Lower lobe of right lung (tissue), 2 donors: ENCODE data around the gene ZNF256. TPM values are rescaled to one million over a fixed set of nuclear protein-coding genes. Genes with fewer than 3 reads are reported as not detected.

Source experiments
- ATAC-seq, 2 donors: fragments of 200-7000 bp; cut with Tn5 transposase; one replicate each; pipeline ENCODE4 v1.9.1; 2020 to 2022; ENCODE audit warnings: mild to moderate bottlenecking in 2 of 2, moderate library complexity in 2 of 2
- DNase-seq: peaks from one replicate; pipeline ENCODE4 v3.0.0-alpha.2; 2020
- H3K27ac ChIP-seq: fragments of 200-600 bp; one replicate; pipeline ENCODE4 v1.8.0; 2022
- H3K27me3 ChIP-seq: fragments of 200-600 bp; one replicate; pipeline ENCODE4 v1.8.0; 2022; ENCODE audit warnings: low read depth
- H3K36me3 ChIP-seq: fragments of 200-600 bp; one replicate; pipeline ENCODE4 v1.8.0; 2022; ENCODE audit warnings: mild to moderate bottlenecking
- H3K4me1 ChIP-seq: fragments of 200-600 bp; one replicate; pipeline ENCODE4 v1.8.0; 2022
- H3K4me3 ChIP-seq: fragments of 200-600 bp; one replicate; pipeline ENCODE4 v1.8.0; 2022; ENCODE audit warnings: mild to moderate bottlenecking
- H3K9me3 ChIP-seq: fragments of 200-600 bp; one replicate; pipeline ENCODE4 v1.8.0; 2022
- CTCF ChIP-seq: fragments of 200-600 bp; IDR thresholded peaks from one replicate; pipeline ENCODE4 v1.8.0; 2022; ENCODE audit warnings: antibody characterized with exemption, mild to moderate bottlenecking
- intact Hi-C: fragments of 100-400 bp; cut with DNase I; formaldehyde crosslinking; loops from one replicate; pipeline ENCODE4 v1.11.0; 2022
- total RNA-seq: library from RNA; stranded (reverse); fragmentation: NEBNext Ultra II Directional; extraction: Animal tissue kit (Norgen Biotek cat#: 25700); gene quantifications from one replicate; pipeline ENCODE4 v1.2.1, GENCODE V29; 2021
- donor health status: DM: no; HTN: yes; CAD: no; lungs with severe emphysema.

The ZNF256 gene
- total RNA-seq, 1 donor from 2014 or later = 5.9 TPM

GRCh38 chr19:57961785-57962184 is 14.3 kb upstream of the ZNF256 start:
- no peak for TF ChIP-seq CTCF
- H3K4me1 ChIP-seq = no peaks in the 10 kb centered on the region
- intact Hi-C loops = no loop called here
- peaks cover 91% of the 10 kb centered on the region for H3K9me3 ChIP-seq
- ATAC-seq (no peak), DNase-seq (no peak)
- H3K27me3 ChIP-seq = no peaks in the 10 kb centered on the region
- H3K4me3 ChIP-seq = no peak overlapping the region
- no peak overlapping the region for H3K27ac ChIP-seq
- H3K36me3 ChIP-seq = no peaks in the 10 kb centered on the region

DNA sequence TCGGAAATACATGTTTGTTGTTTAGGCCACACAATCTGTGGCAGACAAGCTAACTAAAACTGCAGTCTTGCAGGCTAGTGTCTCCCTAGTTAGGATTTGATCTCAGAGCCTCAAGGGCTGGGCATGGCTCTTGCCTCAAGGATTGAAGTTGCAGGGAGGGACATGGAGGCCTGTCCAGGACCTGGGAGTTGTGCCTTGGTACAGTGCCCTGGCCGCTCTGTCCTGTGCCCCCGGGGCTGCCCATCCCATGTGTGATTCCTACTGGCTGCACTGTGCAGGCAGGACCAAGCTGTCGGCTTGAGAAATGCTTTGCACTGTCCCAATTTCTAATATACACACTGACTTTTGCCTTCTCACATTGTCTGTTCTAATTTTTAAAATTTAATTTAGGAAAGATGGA is 7.5 kb upstream of the ZNF256 start:
- TF ChIP-seq CTCF = no peak
- Histone ChIP-seq H3K27ac (no peak overlapping the region), H3K27me3 (no peaks in the 10 kb centered on the region), H3K4me1 (no peaks in the 10 kb centered on the region), H3K4me3 (no peak overlapping the region), H3K9me3 (peaks cover 40% of the 10 kb centered on the region), H3K36me3 (no peaks in the 10 kb centered on the region)
- intact Hi-C loops = no loop called here
- DNase-seq (no peak), ATAC-seq (no peak)

- intact Hi-C loops = no loop called here
- Histone ChIP-seq H3K4me3 (no peak overlapping the region), H3K27me3 (no peaks in the 10 kb centered on the region), H3K4me1 (peaks cover 6% of the 10 kb centered on the region), H3K9me3 (peaks cover 7% of the 10 kb centered on the region), H3K27ac (no peak overlapping the region), H3K36me3 (no peaks in the 10 kb centered on the region)
- no peak for TF ChIP-seq CTCF
- DNase-seq = no peak
- ATAC-seq = no peak
Observed at GRCh38 chr19:57949702-57950101, 2.2 kb upstream of the ZNF256 start.

- intact Hi-C loops = no loop called here
- Histone ChIP-seq H3K9me3 (peaks cover 11% of the 10 kb centered on the region), H3K36me3 (no peaks in the 10 kb centered on the region), H3K4me1 (peaks cover 6% of the 10 kb centered on the region), H3K27ac (no peak overlapping the region), H3K27me3 (no peaks in the 10 kb centered on the region), H3K4me3 (no peak overlapping the region)
- no peak for TF ChIP-seq CTCF
- no peak for ATAC-seq
- DNase-seq = no peak
Observed at GRCh38 chr19:57949296-57949695, 1.8 kb upstream of the ZNF256 start.

- H3K4me1 ChIP-seq = peaks cover 6% of the 10 kb centered on the region
- no peak for DNase-seq
- H3K36me3 ChIP-seq = peaks cover 10% of the 10 kb centered on the region
- peak overlapping the region; percentile 72 for H3K27ac ChIP-seq
- no peaks in the 10 kb centered on the region for H3K27me3 ChIP-seq
- no peak for TF ChIP-seq CTCF
- peaks cover 30% of the 10 kb centered on the region for H3K9me3 ChIP-seq
- intact Hi-C loops = no loop called here
- H3K4me3 ChIP-seq = peak overlapping the region; percentile 73
- ATAC-seq = peak in 1 of 2 donors; percentile 3
Observed at GRCh38 chr19:57947088-57947418, 453 bp downstream of the ZNF256 start.

DNA sequence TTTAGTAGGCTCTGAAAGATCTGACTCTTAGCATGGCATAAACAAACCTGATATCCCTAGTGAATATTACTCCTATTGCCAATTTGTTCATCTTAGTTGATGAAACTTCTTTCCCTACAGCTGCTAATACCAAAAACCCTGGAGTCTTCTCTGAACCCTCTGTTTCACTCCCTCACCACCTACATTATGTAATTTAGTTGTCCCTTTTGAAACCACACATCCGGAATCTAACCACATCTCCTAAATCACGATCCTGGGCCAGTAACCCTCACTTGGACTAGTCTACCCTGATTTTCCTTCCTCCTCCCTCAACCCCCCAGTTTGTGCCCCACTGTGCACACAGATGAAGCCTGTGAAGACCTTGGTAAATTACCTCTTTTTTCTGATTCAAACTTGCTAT is 1.2 kb downstream of the ZNF256 start:
- Histone ChIP-seq H3K36me3 (peaks cover 17% of the 10 kb centered on the region), H3K9me3 (peaks cover 37% of the 10 kb centered on the region), H3K4me1 (peaks cover 6% of the 10 kb centered on the region), H3K27ac (no peak overlapping the region), H3K4me3 (peak overlapping the region; percentile 73), H3K27me3 (no peaks in the 10 kb centered on the region)
- no peak for TF ChIP-seq CTCF
- DNase-seq = no peak
- no peak for ATAC-seq
- intact Hi-C loops = no loop called here
